ENCODE data around the gene CNTF. TPM values are rescaled to one million over a fixed set of nuclear protein-coding genes. Genes with fewer than 3 reads are reported as not detected.

CNTF gene
- total RNA-seq, 2 experiments from 2014 or later = 1.8 to 2.4 TPM

DNA sequence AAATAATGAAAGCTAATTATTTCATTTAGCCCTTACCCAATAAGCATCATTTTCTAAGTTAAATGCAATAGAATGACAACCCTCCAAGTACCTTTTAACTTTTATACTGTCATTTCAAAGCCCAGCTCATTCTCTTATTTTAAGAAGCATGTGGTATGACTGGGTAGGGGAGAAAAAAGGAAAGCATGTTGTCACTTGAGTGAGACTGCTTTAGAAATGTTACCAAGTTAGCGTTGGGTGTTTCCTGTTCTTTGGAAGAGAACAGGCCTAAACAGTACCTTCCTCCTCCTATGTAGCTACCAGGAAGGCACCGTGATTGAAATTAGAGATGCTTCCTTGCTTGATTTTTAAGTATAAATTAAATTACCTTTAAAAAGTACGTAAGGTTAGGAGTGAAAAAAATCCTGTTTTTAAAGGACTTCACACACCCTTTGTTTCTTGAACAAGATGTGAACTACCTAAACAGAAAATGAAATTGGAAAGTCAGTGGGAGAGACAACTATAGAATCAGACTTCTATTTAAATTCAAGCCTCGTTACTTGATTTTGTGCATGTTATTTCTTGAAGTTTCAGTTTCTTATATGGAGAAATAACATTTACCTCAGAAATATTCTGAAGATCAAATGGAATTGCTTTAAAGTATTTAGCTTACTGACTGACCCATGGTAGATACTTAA, 741 bp upstream of the CNTF start:
- TF ChIP-seq, protein P1, sequence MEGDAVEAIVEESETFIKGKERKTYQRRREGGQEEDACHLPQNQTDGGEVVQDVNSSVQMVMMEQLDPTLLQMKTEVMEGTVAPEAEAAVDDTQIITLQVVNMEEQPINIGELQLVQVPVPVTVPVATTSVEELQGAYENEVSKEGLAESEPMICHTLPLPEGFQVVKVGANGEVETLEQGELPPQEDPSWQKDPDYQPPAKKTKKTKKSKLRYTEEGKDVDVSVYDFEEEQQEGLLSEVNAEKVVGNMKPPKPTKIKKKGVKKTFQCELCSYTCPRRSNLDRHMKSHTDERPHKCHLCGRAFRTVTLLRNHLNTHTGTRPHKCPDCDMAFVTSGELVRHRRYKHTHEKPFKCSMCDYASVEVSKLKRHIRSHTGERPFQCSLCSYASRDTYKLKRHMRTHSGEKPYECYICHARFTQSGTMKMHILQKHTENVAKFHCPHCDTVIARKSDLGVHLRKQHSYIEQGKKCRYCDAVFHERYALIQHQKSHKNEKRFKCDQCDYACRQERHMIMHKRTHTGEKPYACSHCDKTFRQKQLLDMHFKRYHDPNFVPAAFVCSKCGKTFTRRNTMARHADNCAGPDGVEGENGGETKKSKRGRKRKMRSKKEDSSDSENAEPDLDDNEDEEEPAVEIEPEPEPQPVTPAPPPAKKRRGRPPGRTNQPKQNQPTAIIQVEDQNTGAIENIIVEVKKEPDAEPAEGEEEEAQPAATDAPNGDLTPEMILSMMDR (IDR thresholded peaks at IDR 0.05) = no peak
- peak overlapping the region; percentile 65 for H3K27ac Mint-ChIP-seq
- no peak for DNase-seq
- peaks cover 27% of the 10 kb centered on the region for H3K4me1 Mint-ChIP-seq (ENCODE audit: low read depth)
- intact Hi-C loops (cut with micrococcal nuclease) = loop anchor here (5.0 kb wide), 1 partner anchor 44 kb away; the partner anchor contains the start of genes LPXN and ZFP91
- ChIA-PET POLR2A (interaction anchor here (0.6 to 1.3 kb wide), 3 partner anchors 29 to 54 kb away, joined by 3 to 4 read pairs (median 3); no protein-coding TSS in a partner anchor), CTCF (interaction anchor here (0.9 to 2.7 kb wide), 4 partner anchors 9 to 54 kb away, joined by 3 to 13 read pairs (median 6); no protein-coding TSS in a partner anchor)
- peaks cover 63% of the 10 kb centered on the region for H3K36me3 Mint-ChIP-seq (ENCODE audit: low read depth)
- H3K27me3 Mint-ChIP-seq = no peaks in the 10 kb centered on the region
- H3K9me3 Mint-ChIP-seq = no peaks in the 10 kb centered on the region
- H3K4me3 Mint-ChIP-seq = no peak overlapping the region
- peak; percentile 61 for ATAC-seq

DNA sequence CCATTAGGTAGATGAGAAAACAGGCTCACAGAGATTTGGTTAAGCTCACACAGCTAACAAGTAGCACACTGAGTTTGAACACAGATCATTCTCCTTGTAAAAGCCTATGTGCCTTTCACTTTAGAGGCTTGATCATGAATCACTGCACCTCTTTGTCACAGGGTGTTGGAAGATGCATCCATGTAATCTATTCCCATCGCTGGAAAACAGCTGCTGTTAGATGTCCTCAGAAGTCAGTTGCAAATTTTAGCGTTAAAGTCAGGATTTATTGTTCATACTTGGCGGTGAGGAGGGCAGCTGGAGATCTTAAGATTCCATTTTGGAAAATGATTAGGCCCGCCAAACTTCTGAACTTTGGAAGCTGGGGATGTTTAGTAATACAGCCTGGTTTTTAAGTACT, 2.6 kb downstream of the CNTF start:
- Mint-ChIP-seq H3K36me3 (ENCODE audit: low read depth) (peaks cover 40% of the 10 kb centered on the region), H3K4me3 (no peak overlapping the region), H3K27ac (no peak overlapping the region), H3K27me3 (no peaks in the 10 kb centered on the region), H3K4me1 (ENCODE audit: low read depth) (peaks cover 28% of the 10 kb centered on the region), H3K9me3 (no peaks in the 10 kb centered on the region)
- ChIA-PET POLR2A (no interaction called here), CTCF (no interaction called here)
- ATAC-seq (no peak), DNase-seq (no peak)
- intact Hi-C loops (cut with micrococcal nuclease) = no loop called here
- TF ChIP-seq, protein P1 (IDR thresholded peaks at IDR 0.05) = no peak

DNA sequence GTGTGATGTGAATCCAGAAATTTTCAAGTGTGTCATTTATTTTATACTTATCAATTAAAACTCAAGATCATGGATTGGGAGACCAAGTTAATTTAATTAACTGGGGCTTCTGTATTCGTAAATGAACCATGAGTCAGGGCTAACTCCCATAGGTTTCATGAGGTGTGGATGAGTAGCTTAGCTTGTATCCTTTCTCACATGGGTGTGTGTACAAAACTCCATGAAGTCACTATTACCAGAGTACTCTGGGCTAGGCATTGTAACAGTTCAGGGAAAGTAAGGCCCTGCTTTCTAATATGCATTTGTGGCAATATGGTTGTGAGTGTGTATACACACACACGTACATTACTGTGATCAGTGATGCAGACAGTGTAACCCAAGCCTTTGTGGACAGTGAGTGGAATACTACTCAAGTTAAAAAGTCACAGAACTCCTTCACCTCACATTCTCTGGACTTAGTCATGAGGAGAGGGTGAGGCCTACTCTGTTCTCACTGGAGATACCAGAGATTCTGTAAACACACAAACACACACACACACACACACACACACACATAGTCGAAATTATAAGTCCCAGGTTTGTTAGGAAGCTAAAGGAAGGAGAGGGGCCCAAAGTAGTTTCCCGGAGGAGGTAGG, 3.5 kb downstream of the CNTF start:
- H3K9me3 Mint-ChIP-seq = no peaks in the 10 kb centered on the region
- peak overlapping the region; percentile 71 for H3K27ac Mint-ChIP-seq
- peaks cover 37% of the 10 kb centered on the region for H3K36me3 Mint-ChIP-seq (ENCODE audit: low read depth)
- TF ChIP-seq, protein P1 (IDR thresholded peaks at IDR 0.05) = no peak
- ChIA-PET CTCF (interaction anchor here (1.0 to 1.4 kb wide), 3 partner anchors 9 to 510 kb away, joined by 3 to 5 read pairs (median 3); no protein-coding TSS in a partner anchor), POLR2A (no interaction called here)
- DNase-seq = no peak
- no peak for ATAC-seq
- no peak overlapping the region for H3K4me3 Mint-ChIP-seq
- no peaks in the 10 kb centered on the region for H3K27me3 Mint-ChIP-seq
- peaks cover 23% of the 10 kb centered on the region for H3K4me1 Mint-ChIP-seq (ENCODE audit: low read depth)
- intact Hi-C loops (cut with micrococcal nuclease) = no loop called here

DNA sequence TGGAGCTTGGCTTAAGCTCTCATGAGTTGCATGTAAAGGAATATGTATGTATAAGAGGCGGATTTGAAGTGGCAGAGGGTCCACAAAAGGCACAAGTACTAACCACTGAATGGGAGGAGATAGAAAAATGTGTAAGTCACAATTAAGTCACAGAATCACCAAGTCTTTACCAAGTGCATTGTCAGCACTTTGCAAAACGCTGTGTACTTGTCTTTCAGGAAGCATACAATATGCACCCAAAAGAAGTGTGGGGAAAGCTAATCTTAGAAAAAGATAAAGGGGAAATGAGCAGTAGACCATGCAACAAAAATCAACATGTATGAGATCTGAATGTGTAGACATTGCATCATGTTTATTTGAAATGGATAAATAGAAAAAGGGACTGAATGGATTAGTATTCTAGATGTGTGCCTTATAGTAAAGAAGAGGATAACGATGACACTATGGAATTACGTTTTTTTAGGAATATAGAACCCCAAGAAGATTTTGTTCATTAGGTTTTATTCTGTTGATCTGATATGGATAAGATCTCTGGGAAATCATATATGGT, 4.5 kb downstream of the CNTF start:
- Mint-ChIP-seq H3K4me3 (no peak overlapping the region), H3K36me3 (ENCODE audit: low read depth) (peaks cover 33% of the 10 kb centered on the region), H3K4me1 (ENCODE audit: low read depth) (peaks cover 14% of the 10 kb centered on the region), H3K27me3 (no peaks in the 10 kb centered on the region), H3K27ac (no peak overlapping the region), H3K9me3 (no peaks in the 10 kb centered on the region)
- TF ChIP-seq, protein P1 (IDR thresholded peaks at IDR 0.05) = no peak
- DNase-seq (no peak), ATAC-seq (no peak)
- ChIA-PET CTCF (interaction anchor here (0.7 to 3.6 kb wide), 6 partner anchors 8 to 509 kb away, joined by 3 to 54 read pairs (median 4); partner anchors contain the start of gene LPXN), POLR2A (interaction anchor here (0.8 to 1.3 kb wide), 4 partner anchors 10 to 59 kb away, joined by 3 to 4 read pairs (median 4); no protein-coding TSS in a partner anchor)
- intact Hi-C loops (cut with micrococcal nuclease) = no loop called here
